Vagina (tissue), 2 donors: ENCODE results near the gene KCTD17.

ENCODE experiments used
- CTCF ChIP-seq, 3 experiments: fragments of 450-650 bp in 2 of 3; fragments of 200-600 bp in 1 of 3; sonication (generic) in 1 of 3; IDR thresholded peaks; one replicate each; pipeline ENCODE4 v1.5.1; 2017 to 2019; ENCODE audit warnings: antibody characterized with exemption in 3 of 3, mild to moderate bottlenecking in 2 of 3, moderate library complexity in 2 of 3
- POLR2A ChIP-seq, 2 donors: fragments of 450-650 bp; IDR thresholded peaks; one replicate each; pipeline ENCODE4 v1.6.1; 2017; ENCODE audit warnings: antibody characterized with exemption in 2 of 2, mild to moderate bottlenecking in 2 of 2, moderate library complexity in 2 of 2

DNA sequence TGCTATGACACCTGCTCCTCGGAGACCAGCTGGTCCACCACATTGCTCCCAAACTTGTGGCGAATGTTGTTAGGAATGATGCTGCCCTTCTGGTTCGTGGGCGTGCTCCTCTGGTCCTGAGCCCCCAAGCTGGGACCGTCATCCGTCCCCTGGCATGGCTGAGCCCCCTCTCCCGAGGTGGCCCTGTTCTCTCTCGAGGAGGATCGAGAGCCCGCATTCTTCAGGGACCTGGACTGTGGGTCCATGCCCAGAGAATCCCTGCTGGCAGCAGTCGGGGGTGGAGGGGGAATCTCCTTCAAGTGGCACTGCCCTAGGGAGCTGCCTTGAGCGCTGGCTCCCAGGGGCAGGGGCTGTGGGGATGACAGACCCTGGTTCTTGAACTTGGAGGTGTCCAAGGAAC is 49.7 kb upstream of the KCTD17 start:
- TF ChIP-seq POLR2A (IDR thresholded peaks at IDR 0.05) (no peak), CTCF (IDR thresholded peaks at IDR 0.05) (no peak)
